ENCODE measurements around the gene SH3GL1.

- TF ChIP-seq CTCF (IDR thresholded peaks at IDR 0.05; ENCODE audit: low read length), result no peak
- TF ChIP-seq EZH2 (IDR thresholded peaks at IDR 0.05; ENCODE audit: borderline replicate concordance, low read length), result no peak
Measured at GRCh38 chr19:4316956-4317355, 83.4 kb downstream of the SH3GL1 start.
